C4-2B (cell line): Measurements from ENCODE around the gene POLR2H.

Experiments
- ZFX ChIP-seq: fragments of 450-650 bp; IDR thresholded peaks from 2 replicates; pipeline ENCODE4 v1.6.1; 2017
- TF ChIP-seq, protein P1 (sequence below): fragments of 450-650 bp; conservative IDR thresholded peaks from 2 replicates; pipeline ENCODE4 v1.5.1; 2017; ENCODE audit warnings: mild to moderate bottlenecking

DNA sequence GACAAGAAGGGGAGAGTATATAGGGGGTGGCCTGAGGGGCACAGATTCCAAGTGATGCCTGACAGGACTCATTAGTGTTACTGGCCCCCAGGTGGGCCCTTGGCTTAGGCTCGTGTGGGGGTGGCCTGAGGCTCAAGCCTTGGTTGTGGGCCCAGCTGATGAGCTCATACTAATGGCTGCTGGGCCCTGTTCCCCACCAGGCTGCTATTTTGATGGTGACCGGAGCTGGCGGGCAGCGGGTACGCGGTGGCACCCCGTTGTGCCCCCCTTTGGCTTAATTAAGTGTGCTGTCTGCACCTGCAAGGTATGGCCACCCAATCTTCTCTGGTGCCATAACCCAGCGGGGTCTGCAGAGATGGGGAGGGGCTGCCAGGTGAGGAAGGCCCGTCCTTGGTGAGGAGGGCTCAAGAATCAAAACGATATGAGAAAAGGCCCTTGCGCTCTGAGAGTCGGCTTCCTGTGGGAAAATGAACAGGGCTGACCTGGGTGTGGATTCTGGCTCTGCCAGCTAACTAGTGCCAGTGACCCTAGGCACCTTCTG is 25.7 kb downstream of the POLR2H start:
- TF ChIP-seq, protein P1, sequence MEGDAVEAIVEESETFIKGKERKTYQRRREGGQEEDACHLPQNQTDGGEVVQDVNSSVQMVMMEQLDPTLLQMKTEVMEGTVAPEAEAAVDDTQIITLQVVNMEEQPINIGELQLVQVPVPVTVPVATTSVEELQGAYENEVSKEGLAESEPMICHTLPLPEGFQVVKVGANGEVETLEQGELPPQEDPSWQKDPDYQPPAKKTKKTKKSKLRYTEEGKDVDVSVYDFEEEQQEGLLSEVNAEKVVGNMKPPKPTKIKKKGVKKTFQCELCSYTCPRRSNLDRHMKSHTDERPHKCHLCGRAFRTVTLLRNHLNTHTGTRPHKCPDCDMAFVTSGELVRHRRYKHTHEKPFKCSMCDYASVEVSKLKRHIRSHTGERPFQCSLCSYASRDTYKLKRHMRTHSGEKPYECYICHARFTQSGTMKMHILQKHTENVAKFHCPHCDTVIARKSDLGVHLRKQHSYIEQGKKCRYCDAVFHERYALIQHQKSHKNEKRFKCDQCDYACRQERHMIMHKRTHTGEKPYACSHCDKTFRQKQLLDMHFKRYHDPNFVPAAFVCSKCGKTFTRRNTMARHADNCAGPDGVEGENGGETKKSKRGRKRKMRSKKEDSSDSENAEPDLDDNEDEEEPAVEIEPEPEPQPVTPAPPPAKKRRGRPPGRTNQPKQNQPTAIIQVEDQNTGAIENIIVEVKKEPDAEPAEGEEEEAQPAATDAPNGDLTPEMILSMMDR = no peak
- no peak for TF ChIP-seq ZFX
